Keratinocyte (primary cell): ENCODE measurements around the gene STK11.

Experiments used
- CTCF ChIP-seq, 3 experiments: IDR thresholded peaks in 1 of 3; conservative IDR thresholded peaks in 1 of 3; optimal IDR thresholded peaks in 1 of 3; 2 replicates in 2 of 3; 3 replicates in 1 of 3; pipeline versions ENCODE3 to v1.5.1; 2011; ENCODE audit warnings: low read length in 3 of 3, mild to moderate bottlenecking in 3 of 3, moderate library complexity in 2 of 3, control low read depth in 1 of 3, inconsistent platforms in 1 of 3; ENCODE audit not compliant: insufficient read depth in 2 of 3; ENCODE audit errors: extremely low read depth in 1 of 3
- EZH2 ChIP-seq: IDR thresholded peaks from one replicate; pipeline ENCODE4 v1.6.1; 2012; ENCODE audit warnings: inconsistent platforms, mild to moderate bottlenecking, low read length, moderate library complexity

- no peak for TF ChIP-seq CTCF (optimal IDR thresholded peaks at IDR 0.05 in 1 of 3, IDR thresholded peaks at IDR 0.05 in 1 of 3, conservative IDR thresholded peaks at IDR 0.05 in 1 of 3; ENCODE audit: extremely low read depth in 1 of 3, insufficient read depth in 2 of 3, low read length in 3 of 3)
- no peak for TF ChIP-seq EZH2
Measured at GRCh38 chr19:1173845-1174809, 31.5 kb upstream of the STK11 start, which contains the start of gene SBNO2.
